Measurements from ENCODE around the gene HHATL.
A peak's percentile ranks its signal among the peaks of the same experiment; 100 is the strongest.

Gene HHATL

DNA sequence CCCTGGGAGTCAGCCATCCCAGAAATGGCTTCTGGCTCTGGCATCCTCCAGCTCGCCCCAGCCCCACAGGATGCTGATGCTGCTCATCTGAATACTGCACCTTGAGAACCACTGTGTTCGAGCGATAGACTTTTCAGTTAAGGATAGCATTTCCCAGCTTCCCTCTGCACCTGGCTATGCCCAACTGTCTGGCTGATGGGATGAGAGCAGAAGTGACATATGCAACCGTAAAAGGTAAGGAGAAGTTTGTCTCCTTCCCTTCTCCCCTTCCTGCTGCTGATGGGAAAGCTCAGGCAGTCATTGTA lies 9.7 kb upstream of the HHATL start:
- DNase-seq (ENCODE audit: low spot score), result no peak

DNA sequence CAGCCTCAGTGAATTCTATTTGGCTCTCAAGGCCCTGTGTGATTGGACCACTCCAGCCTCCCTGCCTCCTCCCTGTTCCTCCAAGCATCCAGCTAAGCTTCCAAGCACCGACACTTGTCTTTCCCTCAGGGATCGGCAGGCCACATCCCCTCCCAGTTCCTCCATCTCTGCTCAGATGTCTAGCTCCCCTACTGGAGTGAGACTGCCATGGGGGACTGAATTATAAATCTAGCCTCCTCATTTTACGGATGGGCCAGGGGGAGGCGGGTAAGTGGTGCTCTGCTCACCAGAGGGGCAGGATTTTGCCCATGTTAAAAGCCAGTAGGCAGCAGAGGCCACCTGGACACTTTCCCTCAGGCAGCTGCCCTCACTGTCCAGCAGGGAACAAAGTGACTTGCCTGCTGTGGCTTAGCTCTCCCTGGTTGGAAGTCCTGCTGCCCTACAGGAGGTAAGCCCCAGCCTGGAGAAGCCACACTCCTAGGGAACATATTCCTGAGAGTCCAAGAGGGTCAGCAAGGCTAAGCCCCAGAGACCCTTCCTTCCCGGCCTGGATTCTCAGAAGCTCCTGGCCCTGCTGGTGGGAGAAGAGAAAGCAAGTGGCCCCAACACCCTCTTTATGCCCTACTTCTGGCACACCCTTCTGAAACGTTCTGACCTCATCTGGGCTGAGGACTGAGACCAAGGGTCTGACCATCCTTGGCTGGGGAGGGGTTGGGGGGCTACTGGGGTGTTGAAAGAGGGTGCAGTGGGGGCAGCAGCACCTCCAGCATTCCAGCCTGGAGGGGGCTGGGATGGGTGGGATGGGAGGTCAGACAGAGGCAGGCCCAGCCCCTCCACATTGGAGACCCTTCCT lies 9.1 kb upstream of the HHATL start:
- DNase-seq (ENCODE audit: low spot score), result no peak

DNA sequence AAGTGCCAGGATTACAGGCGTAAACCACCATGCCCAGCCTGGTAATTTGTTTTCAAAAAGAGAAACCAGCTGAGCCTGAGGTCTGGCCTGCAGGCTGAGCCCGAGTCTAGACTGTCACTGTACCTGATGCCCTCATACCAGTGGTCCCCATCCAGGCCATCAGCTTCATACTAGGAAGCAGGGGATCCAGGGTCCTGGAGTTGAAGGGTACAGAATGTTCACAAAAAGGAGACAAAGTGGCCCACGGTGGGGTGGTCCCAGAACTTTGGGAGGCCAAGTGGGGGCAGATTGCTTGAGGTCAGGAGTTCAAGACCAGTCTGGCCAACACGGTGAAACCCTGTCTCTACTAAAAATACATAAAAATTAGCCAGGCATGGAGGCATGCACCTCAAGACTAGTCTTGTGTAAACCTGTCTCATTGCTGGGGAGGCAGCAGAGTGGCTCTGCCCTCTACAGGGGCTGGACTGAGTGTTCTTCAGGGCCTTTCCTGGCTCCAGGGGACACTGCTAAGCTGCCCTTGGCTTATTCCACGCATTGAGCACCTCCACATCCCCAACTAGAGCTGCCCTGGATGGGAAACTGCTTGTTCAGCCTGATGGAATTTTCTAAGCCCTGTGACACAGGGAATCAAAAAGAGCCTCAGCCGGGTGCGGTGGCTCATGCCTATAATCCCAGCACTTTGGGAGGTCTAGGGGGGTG lies 7.9 kb upstream of the HHATL start:
- no peak for DNase-seq (ENCODE audit: low spot score)

DNA sequence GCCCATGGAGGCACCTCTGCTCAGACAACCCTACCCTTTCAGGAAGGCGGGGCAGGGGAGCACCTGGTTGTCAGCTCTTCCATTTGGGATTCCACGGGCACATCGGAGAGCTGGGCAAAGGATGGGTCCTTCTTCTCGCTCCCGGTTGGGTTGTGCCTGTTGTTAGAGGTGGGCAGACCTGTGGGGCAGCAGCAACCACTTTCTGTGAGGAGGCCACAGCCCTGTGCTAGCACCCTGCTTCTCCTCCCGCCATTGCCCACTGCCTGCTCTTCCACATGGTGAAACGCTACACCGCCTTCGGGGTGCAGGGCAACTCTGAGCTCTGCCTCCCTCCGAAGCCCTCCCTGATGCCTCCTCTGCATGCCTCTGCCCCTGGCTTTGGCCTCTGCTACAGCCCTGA lies 7.0 kb upstream of the HHATL start:
- no peak for DNase-seq (ENCODE audit: low spot score)

DNA sequence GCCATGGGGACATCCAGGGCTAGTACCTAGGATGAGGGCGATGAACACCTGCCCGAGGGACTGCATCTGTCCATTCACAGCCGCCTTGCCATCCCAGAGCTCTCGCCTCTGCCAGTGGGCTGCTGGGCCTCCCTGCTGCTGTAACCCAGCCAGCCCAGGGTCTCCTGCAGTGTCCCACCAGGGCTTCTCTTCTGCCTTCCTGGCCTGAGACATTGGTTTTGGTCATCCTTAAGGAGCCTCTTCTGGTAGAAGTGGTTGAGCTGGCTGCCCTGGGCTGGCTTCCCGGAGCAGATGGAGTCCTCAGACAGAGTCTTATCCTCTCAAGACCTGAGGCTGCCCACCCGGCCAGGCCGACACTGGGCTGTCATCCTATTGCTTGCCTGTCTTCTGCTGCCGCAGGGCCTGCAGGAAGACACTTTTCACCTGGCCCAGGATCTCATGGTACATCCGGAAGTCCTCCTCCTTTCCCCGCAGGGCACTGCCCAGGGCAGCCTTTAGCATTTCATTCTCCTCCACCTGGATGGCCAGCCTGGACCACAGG lies 6.1 kb upstream of the HHATL start:
- no peak for DNase-seq (ENCODE audit: low spot score)

DNA sequence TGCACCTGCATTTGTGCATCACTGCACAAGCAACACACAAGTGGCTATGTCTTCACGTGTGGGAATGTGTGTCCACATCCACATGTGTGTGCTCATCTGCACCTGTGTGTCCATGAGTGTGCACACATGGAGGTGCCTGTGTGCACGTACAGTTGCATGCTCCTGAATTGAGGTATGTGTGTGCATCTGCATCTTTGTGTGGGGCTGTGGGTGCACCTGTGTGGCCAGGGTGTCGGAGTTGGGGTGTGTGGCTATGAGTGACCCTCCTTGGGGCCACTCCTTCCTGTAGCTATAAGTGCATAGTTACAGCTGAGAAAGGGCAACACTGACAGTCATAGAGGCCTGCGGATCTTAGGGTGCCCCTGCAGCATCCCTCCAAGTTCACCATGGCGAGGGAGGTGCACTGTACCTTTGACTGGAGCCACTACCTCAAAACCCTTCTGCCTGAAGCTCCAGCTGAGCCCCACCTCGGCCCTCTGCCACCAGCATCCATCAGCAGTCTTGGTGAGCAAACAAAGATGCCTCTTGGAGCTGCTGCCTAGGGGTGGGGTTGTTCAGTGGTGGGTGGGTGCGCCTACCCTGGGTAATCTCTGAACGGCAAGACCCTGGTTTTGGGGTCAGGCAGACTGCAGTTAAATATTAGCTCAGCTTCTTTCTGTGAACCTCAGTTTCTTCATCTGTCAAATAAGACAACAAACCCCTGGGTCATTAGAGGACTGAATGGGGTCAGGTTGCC lies 5.2 kb upstream of the HHATL start:
- no peak for DNase-seq (ENCODE audit: low spot score)

DNA sequence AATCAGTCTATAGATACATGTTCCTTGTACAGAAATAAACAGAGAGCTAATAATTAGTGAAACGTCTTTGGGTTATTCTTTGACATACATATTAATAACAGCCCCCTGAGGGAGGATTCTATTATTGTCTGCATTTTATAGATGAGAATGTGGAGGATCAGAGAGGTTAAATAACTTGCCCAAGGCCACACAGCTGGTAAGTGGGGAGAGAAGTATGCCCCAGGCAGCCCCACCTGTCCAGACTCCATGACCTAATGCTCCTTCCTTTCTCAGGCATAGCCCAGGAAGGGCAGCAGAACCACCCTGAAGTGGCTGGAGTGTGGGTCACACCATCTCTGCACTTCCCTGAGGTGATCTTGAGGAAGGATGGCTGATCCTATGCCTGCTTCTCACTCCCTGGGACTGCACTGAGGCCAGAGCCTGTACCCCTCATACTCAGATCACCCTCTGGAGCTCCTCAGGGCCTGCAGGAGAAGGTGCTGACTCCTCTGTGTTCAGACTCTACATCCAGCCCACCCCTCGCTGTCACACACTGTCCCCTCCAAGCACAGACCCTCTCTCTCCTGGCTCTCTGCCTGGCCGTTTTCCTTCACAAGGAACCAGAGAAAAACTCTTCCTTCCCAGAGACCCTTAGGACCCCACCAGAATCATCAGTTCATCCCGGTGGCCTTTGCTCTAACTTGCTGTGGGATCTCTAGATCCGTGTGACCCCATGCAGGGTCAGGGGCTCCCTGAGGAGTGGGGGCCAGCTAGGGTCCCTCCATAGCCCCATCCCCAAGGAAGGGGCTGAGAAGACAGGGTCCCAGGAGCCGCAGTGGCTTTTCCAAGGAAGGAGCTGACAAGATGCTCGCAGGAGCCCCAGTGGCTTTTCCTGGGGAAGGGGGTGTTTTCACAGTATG lies 4.4 kb upstream of the HHATL start:
- DNase-seq (ENCODE audit: low spot score), result no peak

DNA sequence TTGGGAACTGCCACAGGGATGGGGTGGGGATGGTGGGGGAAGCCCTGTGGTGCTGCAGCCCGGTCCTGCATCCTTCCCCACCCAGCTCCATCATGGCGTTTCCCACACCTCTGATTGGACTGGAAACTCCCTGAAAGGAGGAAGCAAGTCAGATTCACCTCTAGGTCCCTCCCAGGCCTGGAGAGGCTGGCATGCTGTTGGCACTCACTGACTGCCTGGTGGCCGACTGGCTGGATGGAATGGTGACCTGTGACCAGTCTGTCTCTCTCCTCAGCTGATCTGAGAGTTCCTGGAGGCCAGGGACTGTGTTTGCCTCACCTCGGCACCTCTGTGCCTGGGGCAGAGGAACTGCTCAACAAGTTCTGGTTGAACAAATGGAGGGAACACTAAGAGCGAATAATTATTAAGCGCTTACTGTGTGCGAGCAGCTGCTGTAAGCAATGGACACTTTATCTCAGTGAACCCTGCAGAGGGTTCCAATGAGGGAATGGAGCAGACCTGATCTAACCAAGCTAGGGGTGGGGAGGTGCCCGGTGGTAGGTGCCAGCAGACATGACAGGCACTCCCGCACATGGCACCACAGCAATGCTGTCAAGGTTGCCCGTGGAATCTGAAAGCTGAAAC lies 3.5 kb upstream of the HHATL start:
- DNase-seq (ENCODE audit: low spot score), result no peak

DNA sequence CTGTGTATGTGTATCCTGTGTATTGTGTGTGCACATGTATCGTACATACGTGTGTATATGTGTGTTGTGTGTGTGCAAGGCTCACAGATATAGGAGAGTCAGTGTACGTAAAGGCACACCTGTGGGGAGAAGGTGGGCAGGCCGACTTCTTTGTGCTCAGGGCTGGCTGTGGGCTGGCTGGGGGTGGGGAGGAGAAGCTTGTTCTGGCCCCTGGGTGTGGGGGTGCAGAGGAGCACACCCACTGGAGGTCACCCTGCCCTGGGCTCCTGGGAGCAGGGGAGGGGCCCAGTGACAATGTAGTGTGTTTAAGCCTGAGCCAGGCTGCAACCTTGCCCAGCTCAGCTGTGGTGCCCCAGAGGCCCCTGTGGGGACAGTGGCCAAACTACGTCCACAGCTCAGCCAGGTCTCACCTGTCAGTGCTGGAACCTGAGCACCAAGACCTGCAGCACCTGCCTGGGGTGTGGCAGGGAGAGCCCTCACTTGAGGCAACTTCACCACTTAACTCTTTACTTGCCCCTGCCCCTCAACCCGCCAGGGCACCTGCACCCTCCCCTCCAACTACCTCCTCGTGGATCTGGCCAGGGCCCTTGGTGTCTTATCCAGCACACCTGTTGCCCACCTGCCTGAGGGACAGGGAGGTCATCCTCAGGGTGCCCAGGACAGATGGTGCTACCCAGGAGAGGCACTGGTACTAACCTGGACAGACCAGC lies 2.6 kb upstream of the HHATL start:
- DNase-seq (ENCODE audit: low spot score), result no peak

DNA sequence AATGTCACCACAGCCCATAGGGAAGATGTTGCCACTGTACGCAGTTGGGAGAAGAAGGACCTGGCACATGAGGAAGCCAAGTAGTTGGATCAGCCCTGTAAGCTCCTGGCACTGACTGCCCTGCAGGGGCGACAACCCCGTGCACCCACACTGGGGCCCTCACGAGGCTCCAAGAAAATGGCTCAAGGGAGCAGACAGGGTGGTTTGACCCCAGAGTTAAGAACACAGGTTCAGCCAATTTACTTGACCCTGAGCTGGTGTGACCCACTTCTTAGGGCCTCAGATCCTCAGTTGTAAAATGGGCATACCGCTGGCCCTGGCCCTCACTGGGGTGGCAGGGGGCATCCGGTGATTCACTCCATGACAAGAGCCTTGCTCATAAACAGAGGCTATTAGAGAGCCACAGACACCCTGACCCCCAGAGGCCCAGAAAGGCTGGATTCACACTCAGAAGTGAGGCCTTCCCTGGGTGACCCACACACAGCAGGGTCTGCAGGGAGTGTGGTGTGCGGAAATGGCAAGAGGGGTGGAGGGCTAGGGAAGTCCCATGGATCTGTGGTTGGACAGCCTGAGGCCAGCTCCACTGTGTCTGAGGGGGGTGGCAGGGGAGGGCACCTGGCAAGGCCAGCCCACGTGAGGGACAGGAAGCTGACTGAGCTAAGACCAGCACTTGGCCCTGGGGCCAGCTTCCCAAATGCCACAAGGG lies 1.7 kb upstream of the HHATL start:
- DNase-seq (ENCODE audit: low spot score), result no peak

DNA sequence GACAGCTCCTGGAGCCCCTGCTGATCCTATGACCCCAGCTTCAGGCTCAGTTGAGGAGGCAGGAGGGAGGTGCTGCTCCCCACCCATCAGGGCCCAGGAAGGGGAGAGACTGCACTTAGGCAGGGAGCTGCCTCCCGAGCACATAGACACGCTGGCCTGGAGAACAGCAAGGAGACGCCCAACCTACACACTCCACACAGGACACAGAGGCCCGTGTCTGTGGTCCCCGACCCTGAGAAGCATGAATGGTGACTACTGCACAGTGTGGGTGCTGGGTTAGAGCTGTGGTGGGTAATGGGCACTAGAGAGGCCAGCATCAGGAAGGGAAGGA lies 1.1 kb upstream of the HHATL start:
- DNase-seq (ENCODE audit: low spot score), result no peak

DNA sequence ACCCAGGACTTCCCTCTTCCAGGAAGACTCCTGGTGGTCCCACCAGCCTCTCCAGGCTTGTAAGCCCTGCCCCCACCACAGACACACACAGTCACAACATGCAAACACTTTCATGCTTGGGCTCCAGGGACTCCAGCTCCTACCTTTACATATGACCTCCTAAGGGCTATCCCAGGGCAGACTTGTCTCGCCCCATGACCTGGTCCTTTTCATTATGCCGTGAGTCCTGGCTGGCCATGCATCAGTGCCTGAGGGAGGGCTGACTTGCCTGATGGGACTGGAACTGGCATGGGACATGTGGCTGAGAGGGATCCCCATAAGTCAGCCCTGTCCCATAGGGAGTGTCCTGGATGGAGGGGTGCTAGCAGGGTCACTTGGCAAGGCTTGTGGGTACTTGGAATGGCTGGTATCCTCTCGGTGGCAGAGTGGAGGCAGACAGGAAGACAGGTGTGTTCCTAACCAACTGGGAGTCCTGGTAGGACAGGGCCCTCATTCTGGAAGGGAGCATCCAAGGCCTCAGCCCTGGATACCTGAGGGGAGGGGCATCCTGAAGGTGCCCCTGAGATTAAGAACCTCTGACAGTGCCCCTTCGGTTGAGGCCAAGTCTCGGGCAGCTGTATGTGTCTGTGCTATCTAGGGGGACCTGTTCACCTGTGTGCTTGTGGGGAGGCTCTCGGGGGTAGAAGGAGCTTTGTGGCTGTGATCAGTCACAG lies 540 bp upstream of the HHATL start:
- peak; percentile 4 for DNase-seq (ENCODE audit: low spot score)

DNA sequence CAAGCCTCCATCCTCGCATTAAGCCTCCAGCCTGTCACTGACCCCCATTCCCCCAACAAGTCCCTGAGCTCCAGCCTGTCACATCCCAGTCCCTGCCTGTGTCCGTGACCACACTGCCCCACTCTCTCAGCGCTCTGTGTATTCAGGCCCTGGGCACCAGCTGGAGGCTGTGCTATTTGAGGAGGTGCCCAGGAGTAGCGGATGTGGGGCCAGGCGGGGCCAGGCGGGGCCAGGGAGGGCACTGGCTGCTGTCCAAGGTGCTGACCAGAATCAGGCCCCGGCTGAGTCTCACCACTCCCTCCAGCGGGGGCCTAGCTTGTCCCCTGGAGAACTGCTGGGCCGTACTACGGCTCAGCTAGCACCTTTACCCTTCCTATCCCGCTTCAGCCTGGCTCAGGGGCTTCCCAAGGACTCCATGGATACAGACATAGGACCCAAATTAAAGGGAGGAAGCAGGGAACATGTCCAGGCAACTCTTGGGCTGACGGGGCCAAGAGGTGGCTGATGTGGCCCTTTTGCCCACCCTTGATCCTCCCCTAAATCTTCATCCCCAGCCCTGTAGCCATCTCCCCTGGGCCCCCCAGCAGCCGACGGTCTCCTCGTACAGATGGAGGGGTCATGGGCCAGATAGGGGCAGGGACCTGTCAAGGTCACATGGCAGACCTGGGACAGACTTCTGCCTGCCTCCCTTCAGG lies 1.1 kb downstream of the HHATL start:
- DNase-seq (ENCODE audit: low spot score), result peak; percentile 80

DNA sequence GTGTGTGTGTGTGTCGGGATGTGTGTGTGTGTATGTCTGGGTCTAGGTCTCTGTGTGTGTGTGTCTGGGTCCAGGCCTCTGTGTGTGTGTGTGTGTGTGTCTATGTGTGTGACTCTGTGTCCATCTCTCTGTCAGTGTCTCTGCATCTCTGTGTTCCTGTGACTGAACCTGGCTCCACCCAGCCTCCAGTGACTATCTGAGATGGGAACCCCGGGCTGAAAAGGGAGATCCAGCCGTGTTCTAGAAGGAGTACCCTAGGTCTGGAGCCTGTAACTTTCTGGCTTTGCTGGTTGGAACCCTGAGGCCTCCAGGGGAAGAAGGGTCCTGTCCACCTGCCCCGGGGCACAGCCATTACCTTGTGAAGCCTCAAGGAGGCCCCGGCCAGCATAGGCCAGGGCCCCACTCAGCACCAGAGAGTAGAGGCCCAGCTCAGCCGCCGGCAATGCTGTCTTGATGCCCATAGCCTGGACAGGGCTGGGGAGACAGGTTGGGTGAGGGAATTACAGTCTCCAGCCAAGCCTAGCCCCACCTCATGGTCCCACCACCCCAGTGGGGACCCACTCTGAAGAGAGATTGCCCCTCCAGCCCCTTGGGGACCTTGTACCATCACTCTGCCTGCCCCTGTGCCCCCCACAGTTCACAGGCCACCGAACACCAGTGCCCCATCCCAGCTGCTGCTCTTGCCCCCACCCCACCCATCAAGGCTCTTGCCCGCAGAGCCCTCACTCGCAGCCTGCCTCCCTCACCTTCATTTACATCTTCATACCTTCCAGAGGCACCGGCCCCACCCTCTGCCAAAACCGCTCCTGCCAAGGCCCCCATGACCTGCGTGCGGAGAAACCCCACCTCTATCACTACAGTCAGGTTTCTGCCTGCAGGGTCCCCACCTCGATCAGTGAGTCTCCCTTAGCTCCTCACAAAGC lies 2.0 kb downstream of the HHATL start:
- DNase-seq (ENCODE audit: low spot score), result peak; percentile 4

DNA sequence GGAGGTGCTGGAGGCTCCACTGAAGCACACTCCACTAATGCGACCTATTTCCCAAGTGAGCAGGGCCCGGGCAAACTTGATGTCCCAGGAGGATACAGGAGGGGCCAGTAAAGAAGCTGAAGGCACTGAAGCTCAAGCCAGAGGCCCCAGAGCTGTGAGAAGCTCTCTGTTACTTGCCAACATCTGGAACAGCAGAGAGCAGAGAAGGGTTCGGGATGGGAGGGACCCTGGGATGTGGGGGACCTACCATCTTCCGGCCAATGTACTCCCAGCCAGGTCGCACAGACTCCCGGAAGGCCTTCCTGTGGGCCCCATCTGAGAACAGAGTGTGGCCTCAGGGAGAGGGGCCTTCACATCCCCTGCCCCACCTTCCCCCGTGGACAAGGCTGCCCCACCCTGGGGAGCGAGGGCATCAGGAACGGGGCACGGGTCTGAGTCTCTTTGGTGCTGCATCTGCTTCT lies 3.1 kb downstream of the HHATL start:
- peak; percentile 6 for DNase-seq (ENCODE audit: low spot score)

DNA sequence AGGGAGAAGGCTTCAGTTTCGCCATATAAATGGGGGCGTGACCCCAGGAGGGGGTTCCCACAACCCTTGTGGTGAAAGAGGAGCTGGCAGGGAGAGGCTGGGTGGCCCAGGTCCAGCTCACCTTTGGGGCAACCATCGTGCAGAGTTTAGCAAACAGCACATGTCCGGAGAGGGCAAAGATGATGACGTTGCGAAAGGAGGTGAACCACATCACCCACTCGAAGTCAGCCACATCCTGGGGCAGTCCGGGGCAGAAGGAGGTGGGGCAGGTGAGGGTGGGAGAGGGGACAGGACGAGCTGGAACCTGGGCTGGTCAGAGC lies 3.7 kb downstream of the HHATL start:
- no peak for DNase-seq (ENCODE audit: low spot score)

DNA sequence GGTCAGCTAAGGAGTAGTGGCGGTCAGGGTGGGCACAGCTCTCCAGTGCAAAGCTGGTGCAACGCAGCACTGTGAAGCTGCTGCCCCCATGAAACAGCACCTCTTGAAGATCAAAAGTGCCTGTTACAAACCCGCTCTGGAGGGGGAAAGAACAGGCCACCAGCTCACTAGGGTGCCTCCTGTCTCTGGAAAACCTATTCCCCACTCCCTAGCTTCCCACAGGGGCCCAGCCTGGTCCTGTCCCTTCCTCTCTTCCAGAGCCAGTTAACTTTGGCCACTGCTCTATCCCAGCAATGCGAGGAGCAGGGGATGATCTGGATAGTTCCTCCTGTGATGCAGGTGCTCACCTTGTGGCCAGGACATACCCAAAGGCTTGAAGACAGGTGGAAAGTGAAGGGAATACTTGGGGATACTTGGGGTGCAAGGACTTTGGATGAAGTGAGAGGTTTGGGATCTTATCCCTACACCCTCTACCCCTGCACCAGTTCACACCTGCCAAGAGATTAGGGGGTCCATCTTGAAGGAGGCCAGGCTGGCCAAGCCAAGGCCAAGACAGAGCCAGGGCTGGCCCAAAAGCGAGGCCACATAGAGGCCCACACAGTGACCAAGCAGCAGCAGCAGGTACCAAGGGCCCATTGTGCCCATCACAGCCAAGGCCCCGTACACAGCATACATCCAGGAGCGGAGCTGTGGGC lies 4.2 kb downstream of the HHATL start:
- no peak for DNase-seq (ENCODE audit: low spot score)

Data from hepatic stellate cell (primary cell).